ENCODE measurements around the gene ARHGAP9.
"Not testable (repeated sequence)": the region's sequence is repeated elsewhere in the genome, so short reads cannot be mapped to it uniquely, and the experiment has no call there.

The ARHGAP9 gene

GRCh38 chr12:57434517-57435223 is 45.0 kb downstream of the ARHGAP9 start, which contains the start of gene INHBC:
TSS of gene INHBC (plus strand) at chr12:57434784. CDS start at chr12:57434887, 103 bp downstream.
- DNase-seq (ENCODE audit: low spot score), result no peak

- no peak for DNase-seq (ENCODE audit: low spot score)
Measured at GRCh38 chr12:57433370-57433769, 46.3 kb downstream of the ARHGAP9 start.

- no peak for DNase-seq (ENCODE audit: low spot score)
Measured at GRCh38 chr12:57431654-57432188, 47.9 kb downstream of the ARHGAP9 start.

GRCh38 chr12:57430931-57431566 is 48.6 kb downstream of the ARHGAP9 start, which contains the start of gene R3HDM2:
TSS of gene R3HDM2 (minus strand) at chr12:57431043. CDS start at chr12:57310428, 120,615 bp downstream.
- DNase-seq (ENCODE audit: low spot score), result peak; percentile 99

- no peak for DNase-seq (ENCODE audit: low spot score)
Measured at GRCh38 chr12:57430112-57430930, 49.3 kb downstream of the ARHGAP9 start.

GRCh38 chr12:57429473-57430111 is 50.1 kb downstream of the ARHGAP9 start:
- peak; percentile 22 for DNase-seq (ENCODE audit: low spot score)

GRCh38 chr12:57428965-57429364 is 50.7 kb downstream of the ARHGAP9 start:
- no peak for DNase-seq (ENCODE audit: low spot score)

GRCh38 chr12:57426948-57427347 is 52.7 kb downstream of the ARHGAP9 start:
- not testable (repeated sequence) for DNase-seq (ENCODE audit: low spot score)
